Esophagus squamous epithelium (tissue), 4 donors: ENCODE results near the gene FRMD3.

Experiments used
- CTCF ChIP-seq, 6 experiments: fragments of 450-650 bp in 4 of 6; fragments of 200-600 bp in 2 of 6; sonication (generic) in 2 of 6; IDR thresholded peaks; one replicate each; pipeline ENCODE4 v1.5.1; 2016 to 2019; ENCODE audit warnings: antibody characterized with exemption in 6 of 6, mild to moderate bottlenecking in 4 of 6, moderate library complexity in 4 of 6
- POLR2A ChIP-seq, 4 donors: fragments of 450-650 bp; IDR thresholded peaks; one replicate each; pipeline ENCODE4 v1.6.1; 2017; ENCODE audit warnings: antibody characterized with exemption in 4 of 4, mild to moderate bottlenecking in 4 of 4, moderate library complexity in 3 of 4

- TF ChIP-seq POLR2A (IDR thresholded peaks at IDR 0.05): no peak
- no peak for TF ChIP-seq CTCF (IDR thresholded peaks at IDR 0.05)
Measured at GRCh38 chr9:83266666-83267496, 271.3 kb downstream of the FRMD3 start.
